ENCODE data around the gene TTPAL. TPM values are rescaled to one million over a fixed set of nuclear protein-coding genes. Genes with fewer than 3 reads are reported as not detected.

The TTPAL gene
- total and polyA plus RNA-seq, 2 donors (not counting 3 experiments of a cell fraction or from before 2014, with no cell fraction given): 4.0 to 8.0 TPM

DNA sequence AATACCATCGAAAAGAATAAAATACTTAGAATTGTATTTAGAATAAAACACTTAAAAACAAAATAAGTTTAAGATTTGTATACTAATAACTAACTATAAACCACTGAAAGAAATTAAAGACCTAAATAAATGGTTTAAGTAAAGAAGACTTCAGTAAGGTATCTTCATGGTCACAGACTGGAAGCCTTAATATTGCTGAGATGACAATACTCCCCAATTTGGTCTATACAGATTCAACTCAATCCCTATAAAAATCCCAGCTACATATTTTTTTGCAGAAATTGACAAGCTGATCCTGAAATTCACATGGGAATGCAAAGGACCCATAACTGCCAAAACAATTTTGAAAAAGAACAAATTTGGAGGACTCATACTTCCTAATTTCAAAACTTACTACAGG, 27.3 kb downstream of the TTPAL start:
- no peak overlapping the region for H3K27ac ChIP-seq (ENCODE audit: insufficient read depth, low read depth, low read length)
- POLR2A ChIA-PET: no interaction called here
- H3K36me3 ChIP-seq (ENCODE audit: control insufficient read depth in 2 of 2, extremely low read depth in 1 of 2, insufficient read depth in 2 of 2, low read length in 2 of 2): peaks cover 25 to 29% of the 10 kb centered on the region in 2 experiments

DNA sequence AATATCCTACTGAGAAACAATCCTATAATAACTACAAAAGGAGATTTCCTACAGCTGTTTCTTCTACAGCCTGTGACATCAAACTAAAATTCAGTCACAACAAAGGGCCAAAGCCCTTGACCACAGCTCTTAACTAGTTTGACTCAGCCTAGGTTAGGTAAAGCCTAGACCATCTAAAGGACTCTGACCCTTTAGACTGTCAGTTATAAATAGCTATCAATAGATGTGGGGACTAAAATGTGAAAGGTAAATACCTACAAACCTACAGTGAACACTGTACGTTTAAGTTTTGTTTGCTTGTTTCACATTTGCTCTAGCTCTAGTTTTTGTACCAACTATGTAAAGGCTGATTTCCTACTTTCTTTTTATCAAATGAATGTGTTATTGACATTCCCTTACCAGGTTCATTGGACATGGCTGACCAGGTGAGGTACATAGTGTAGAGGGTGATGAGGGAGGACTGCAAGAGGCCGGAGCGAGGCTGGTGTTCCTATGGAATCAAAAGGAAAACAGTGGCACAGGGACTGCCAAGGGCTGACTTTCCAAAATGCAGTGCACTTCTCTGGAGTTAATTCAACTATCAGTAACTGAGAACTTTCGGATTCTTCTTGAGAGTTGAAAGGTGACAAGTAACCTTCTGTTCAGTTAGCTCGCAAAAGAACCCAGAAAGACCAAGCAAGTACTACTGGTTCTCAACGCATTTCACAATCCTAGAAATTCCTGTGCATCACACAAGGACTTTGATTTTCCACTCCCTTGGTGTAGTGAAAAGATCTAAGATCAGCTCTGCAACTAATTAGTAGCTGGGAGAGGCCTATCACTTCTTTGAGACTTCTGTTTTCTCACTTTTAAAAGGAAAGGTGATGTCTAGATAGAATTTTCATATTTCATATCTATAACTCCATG, 29.0 kb downstream of the TTPAL start:
- H3K36me3 ChIP-seq (ENCODE audit: control insufficient read depth in 2 of 2, extremely low read depth in 1 of 2, insufficient read depth in 2 of 2, low read length in 2 of 2): peaks cover 25 to 29% of the 10 kb centered on the region in 2 experiments
- no peaks in the 10 kb centered on the region for H3K79me2 ChIP-seq (ENCODE audit: control insufficient read depth, insufficient read depth, low read length)
- no peaks in the 10 kb centered on the region for H3K9me3 ChIP-seq (replicated peaks; ENCODE audit: control insufficient read depth, insufficient read depth, low read length)
- ChIA-PET POLR2A (no interaction called here), CTCF (interaction anchor here (1.2 kb wide), 1 partner anchor 97 kb away, joined by 3 read pairs; no protein-coding TSS in a partner anchor)
- no TSS peak for BruUV-seq (replicated peaks)
- dilution Hi-C loops (cut with MboI; ENCODE audit: extremely low pct_ligation_motif_present, low sequenced_read_pairs) (no loop called here), intact Hi-C loops (cut with micrococcal nuclease) (no loop called here)
- DNase-seq (ENCODE audit: low read depth, low spot score): no peak
- no peaks in the 10 kb centered on the region for H4K20me1 ChIP-seq (replicated peaks; ENCODE audit: control insufficient read depth, extremely low read depth, insufficient read depth, low read length)
- H3K4me3 ChIP-seq (replicated peaks in 1 of 3; ENCODE audit: insufficient read depth in 1 of 3, low read depth in 1 of 3, low read length in 3 of 3): no peak overlapping the region
- TF ChIP-seq FOS (IDR thresholded peaks at IDR 0.05; ENCODE audit: borderline replicate concordance, insufficient read depth, low read length) (no peak), JUN (IDR thresholded peaks at IDR 0.05; ENCODE audit: borderline replicate concordance, insufficient read depth, insufficient read length, low read depth) (no peak), POLR2A (IDR thresholded peaks at IDR 0.05; ENCODE audit: low read depth, low read length) (no peak), GATA2 (IDR thresholded peaks at IDR 0.05; ENCODE audit: insufficient read depth, insufficient read length, low read depth, low read length) (no peak), MYC (IDR thresholded peaks at IDR 0.05; ENCODE audit: low read depth, low read length) (no peak), EZH2 (IDR thresholded peaks at IDR 0.05; ENCODE audit: borderline replicate concordance, low read depth, low read length, severe bottlenecking) (no peak), POLR2AphosphoS5 (IDR thresholded peaks at IDR 0.05; ENCODE audit: insufficient read depth, low read depth, low read length) (no peak)
- TF ChIP-seq, protein P1, sequence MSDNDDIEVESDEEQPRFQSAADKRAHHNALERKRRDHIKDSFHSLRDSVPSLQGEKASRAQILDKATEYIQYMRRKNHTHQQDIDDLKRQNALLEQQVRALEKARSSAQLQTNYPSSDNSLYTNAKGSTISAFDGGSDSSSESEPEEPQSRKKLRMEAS (IDR thresholded peaks at IDR 0.05; ENCODE audit: insufficient read depth, insufficient read length): no peak
- TF ChIP-seq, protein P2, sequence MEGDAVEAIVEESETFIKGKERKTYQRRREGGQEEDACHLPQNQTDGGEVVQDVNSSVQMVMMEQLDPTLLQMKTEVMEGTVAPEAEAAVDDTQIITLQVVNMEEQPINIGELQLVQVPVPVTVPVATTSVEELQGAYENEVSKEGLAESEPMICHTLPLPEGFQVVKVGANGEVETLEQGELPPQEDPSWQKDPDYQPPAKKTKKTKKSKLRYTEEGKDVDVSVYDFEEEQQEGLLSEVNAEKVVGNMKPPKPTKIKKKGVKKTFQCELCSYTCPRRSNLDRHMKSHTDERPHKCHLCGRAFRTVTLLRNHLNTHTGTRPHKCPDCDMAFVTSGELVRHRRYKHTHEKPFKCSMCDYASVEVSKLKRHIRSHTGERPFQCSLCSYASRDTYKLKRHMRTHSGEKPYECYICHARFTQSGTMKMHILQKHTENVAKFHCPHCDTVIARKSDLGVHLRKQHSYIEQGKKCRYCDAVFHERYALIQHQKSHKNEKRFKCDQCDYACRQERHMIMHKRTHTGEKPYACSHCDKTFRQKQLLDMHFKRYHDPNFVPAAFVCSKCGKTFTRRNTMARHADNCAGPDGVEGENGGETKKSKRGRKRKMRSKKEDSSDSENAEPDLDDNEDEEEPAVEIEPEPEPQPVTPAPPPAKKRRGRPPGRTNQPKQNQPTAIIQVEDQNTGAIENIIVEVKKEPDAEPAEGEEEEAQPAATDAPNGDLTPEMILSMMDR (IDR thresholded peaks at IDR 0.05; ENCODE audit: extremely low read depth in 1 of 2, insufficient read depth in 1 of 2, low read depth in 1 of 2, low read length in 2 of 2): no peak
- H2AFZ ChIP-seq (ENCODE audit: low read depth, low read length): no peak overlapping the region
- H3K27me3 ChIP-seq (ENCODE audit: control insufficient read depth in 2 of 2, insufficient read depth in 2 of 2, low read length in 2 of 2): no peaks in the 10 kb centered on the region
- no peaks in the 10 kb centered on the region for H3K9me1 ChIP-seq (replicated peaks; ENCODE audit: control insufficient read depth, extremely low read depth, insufficient read depth, low read length)
- no peak overlapping the region for H3K9ac ChIP-seq (replicated peaks; ENCODE audit: extremely low read depth, insufficient read depth, low read length)
- H3K4me2 ChIP-seq (ENCODE audit: insufficient read depth, low read length): no peak overlapping the region
- FAIRE-seq: no peak
- H3K4me1 ChIP-seq (ENCODE audit: control insufficient read depth, extremely low read depth, insufficient read depth, low read length): no peaks in the 10 kb centered on the region
- no peak overlapping the region for H3K27ac ChIP-seq (ENCODE audit: insufficient read depth, low read depth, low read length)

More for the DNA sequence above, 27.3 kb downstream of the TTPAL start:
- H3K9ac ChIP-seq (replicated peaks; ENCODE audit: extremely low read depth, insufficient read depth, low read length): no peak overlapping the region
- no peak overlapping the region for H3K4me2 ChIP-seq (ENCODE audit: insufficient read depth, low read length)
- DNase-seq (ENCODE audit: low read depth, low spot score) (no peak), FAIRE-seq (no peak)
- CTCF ChIA-PET: interaction anchor here (0.7 to 1.5 kb wide), 5 partner anchors 15 to 180 kb away, joined by 3 to 6 read pairs (median 3); no protein-coding TSS in a partner anchor
- no peak overlapping the region for H3K4me3 ChIP-seq (replicated peaks in 1 of 3; ENCODE audit: insufficient read depth in 1 of 3, low read depth in 1 of 3, low read length in 3 of 3)
- H3K9me1 ChIP-seq (replicated peaks; ENCODE audit: control insufficient read depth, extremely low read depth, insufficient read depth, low read length): no peaks in the 10 kb centered on the region
- no peaks in the 10 kb centered on the region for H3K27me3 ChIP-seq (ENCODE audit: control insufficient read depth in 2 of 2, insufficient read depth in 2 of 2, low read length in 2 of 2)
- no peaks in the 10 kb centered on the region for H4K20me1 ChIP-seq (replicated peaks; ENCODE audit: control insufficient read depth, extremely low read depth, insufficient read depth, low read length)
- H3K9me3 ChIP-seq (replicated peaks; ENCODE audit: control insufficient read depth, insufficient read depth, low read length): no peaks in the 10 kb centered on the region
- H3K79me2 ChIP-seq (ENCODE audit: control insufficient read depth, insufficient read depth, low read length): no peaks in the 10 kb centered on the region
- H3K4me1 ChIP-seq (ENCODE audit: control insufficient read depth, extremely low read depth, insufficient read depth, low read length): no peaks in the 10 kb centered on the region
- no TSS peak for BruUV-seq (replicated peaks)
- dilution Hi-C loops (cut with MboI; ENCODE audit: extremely low pct_ligation_motif_present, low sequenced_read_pairs) (no loop called here), intact Hi-C loops (cut with micrococcal nuclease) (no loop called here)
- no peak overlapping the region for H2AFZ ChIP-seq (ENCODE audit: low read depth, low read length)
- TF ChIP-seq MYC (IDR thresholded peaks at IDR 0.05; ENCODE audit: low read depth, low read length) (no peak), GATA2 (IDR thresholded peaks at IDR 0.05; ENCODE audit: insufficient read depth, insufficient read length, low read depth, low read length) (no peak), POLR2A (IDR thresholded peaks at IDR 0.05; ENCODE audit: low read depth, low read length) (no peak), EZH2 (IDR thresholded peaks at IDR 0.05; ENCODE audit: borderline replicate concordance, low read depth, low read length, severe bottlenecking) (no peak), FOS (IDR thresholded peaks at IDR 0.05; ENCODE audit: borderline replicate concordance, insufficient read depth, low read length) (no peak), POLR2AphosphoS5 (IDR thresholded peaks at IDR 0.05; ENCODE audit: insufficient read depth, low read depth, low read length) (no peak)

All from endothelial cell of umbilical vein (primary cell).